Esophagus muscularis mucosa (tissue), 4 donors: ENCODE results near the gene ISY1.
"Not testable (repeated sequence)": the region's sequence is repeated elsewhere in the genome, so short reads cannot be mapped to it uniquely, and the experiment has no call there.

Experiments
- CTCF ChIP-seq, 3 experiments: fragments of 200-600 bp in 2 of 3; fragments of 450-650 bp in 1 of 3; sonication (generic) in 2 of 3; IDR thresholded peaks; one replicate each; pipeline ENCODE4 v1.5.1; 2017 to 2019; ENCODE audit warnings: antibody characterized with exemption in 3 of 3, mild to moderate bottlenecking in 2 of 3, moderate library complexity in 1 of 3
- EP300 ChIP-seq: sonication (generic); formaldehyde crosslinking; IDR thresholded peaks from one replicate; pipeline ENCODE4 v1.6.1; 2017; ENCODE audit warnings: antibody characterized with exemption
- POLR2A ChIP-seq: fragments of 450-650 bp; IDR thresholded peaks from one replicate; pipeline ENCODE4 v1.6.1; 2017; ENCODE audit warnings: antibody characterized with exemption, moderate library complexity, mild to moderate bottlenecking, low read depth

- not testable (repeated sequence) for TF ChIP-seq POLR2A; CTCF (IDR thresholded peaks at IDR 0.05); EP300
Measured at GRCh38 chr3:129184784-129185542, 24.1 kb upstream of the ISY1 start.
